A549 (cell line): ENCODE measurements around the gene C10orf105. TPM values are rescaled to one million over a fixed set of nuclear protein-coding genes. Genes with fewer than 3 reads are reported as not detected.

Experiments
- ATAC-seq, 2 experiments: fragments of 200-7000 bp in 1 of 2; fragments of >200 bp in 1 of 2; cut with Nextera tagmentation in 1 of 2; cut with Tn5 transposase in 1 of 2; 3 replicates each; pipeline versions ENCODE4 v1.8.0 to v1.9.1; 2018 to 2020; ENCODE audit warnings: mild to moderate bottlenecking in 1 of 2, moderate library complexity in 1 of 2
- CTCF ChIA-PET: fragments of 300-600 bp; sonication (Branson Sonifier 250); formaldehyde crosslinking; extraction: SDS; loops from one replicate; lab custom pipeline; 2021; ENCODE audit warnings: antibody characterized with exemption, inconsistent platforms; lab: Yijun Ruan, JAX
- POLR2A ChIA-PET: fragments of 350-600 bp; formaldehyde crosslinking; extraction: SDS; loops from one replicate; lab custom pipeline; 2021; ENCODE audit warnings: antibody characterized with exemption, inconsistent platforms; lab: Yijun Ruan, JAX
- DNase-seq, 2 experiments: peaks; one replicate each; pipeline versions ENCODE4 v3.0.0 to v3.0.0-alpha.2; 2011 to 2016; ENCODE audit warnings: low read depth in 1 of 2, low spot score in 1 of 2
- FAIRE-seq: peaks from 2 replicates; lab custom pipeline; 2011; peaks lifted over from hg19 to GRCh38; lab: Jason Lieb, UNC
- H3K27ac ChIP-seq, 2 experiments: fragments of >200 bp; sonication (Bioruptor Twin); formaldehyde crosslinking; 3 replicates each; pipeline ENCODE4 v1.5.1; 2016 to 2017
- H3K4me1 ChIP-seq: fragments of >200 bp; sonication (Bioruptor Twin); formaldehyde crosslinking; 3 replicates; pipeline ENCODE4 v1.6.1; 2016
- H3K4me2 ChIP-seq: fragments of >200 bp; sonication (Bioruptor Twin); formaldehyde crosslinking; 3 replicates; pipeline ENCODE4 v1.6.1; 2016
- H3K4me3 ChIP-seq: fragments of >200 bp; sonication (Bioruptor Twin); formaldehyde crosslinking; 3 replicates; pipeline ENCODE4 v1.5.1; 2016
- H3K9me3 ChIP-seq: fragments of >200 bp; sonication (Bioruptor Twin); formaldehyde crosslinking; 3 replicates; pipeline ENCODE4 v1.6.1; 2016
- CBX8 ChIP-seq: fragments of 200-600 bp; sonication (generic); IDR thresholded peaks from 2 replicates; pipeline ENCODE4 v1.6.1; 2016
- CEBPB ChIP-seq, 2 experiments: fragments of >200 bp in 1 of 2; sonication (Bioruptor Twin) in 1 of 2; formaldehyde crosslinking in 1 of 2; IDR thresholded peaks; 2 replicates each; pipeline ENCODE4 v1.6.1; 2012 to 2016
- E2F6 ChIP-seq: IDR thresholded peaks from 2 replicates; pipeline ENCODE4 v1.6.1; 2012; ENCODE audit warnings: low read depth, borderline replicate concordance
- EHF ChIP-seq: fragments of 250-450 bp; sonication (Bioruptor Pico); IDR thresholded peaks from 2 replicates; pipeline ENCODE4 v1.5.0; 2020; ENCODE audit warnings: mild to moderate bottlenecking
- ELK1 ChIP-seq: fragments of 150-350 bp; IDR thresholded peaks from 2 replicates; pipeline ENCODE4 v1.6.1; 2014; ENCODE audit warnings: low read depth, mild to moderate bottlenecking, low read length
- EP300 ChIP-seq, 2 experiments: fragments of >200 bp; sonication (Bioruptor Twin); formaldehyde crosslinking; IDR thresholded peaks; 2 replicates in 1 of 2; 3 replicates in 1 of 2; pipeline ENCODE4 v1.6.1; 2016 to 2017
- ESRRA ChIP-seq: fragments of 150-350 bp; IDR thresholded peaks from 2 replicates; pipeline ENCODE4 v1.6.1; 2014; ENCODE audit warnings: mild to moderate bottlenecking, low read length, borderline replicate concordance
- FOSB ChIP-seq: fragments of 250-450 bp; sonication (Bioruptor Pico); IDR thresholded peaks from 2 replicates; pipeline ENCODE4 v1.5.0; 2020; ENCODE audit warnings: mild to moderate bottlenecking, moderate library complexity
- FOSL2 ChIP-seq, 2 experiments: fragments of 450-650 bp in 1 of 2; fragments of >200 bp in 1 of 2; sonication (Bioruptor Twin) in 1 of 2; formaldehyde crosslinking; IDR thresholded peaks; 2 replicates each; pipeline versions ENCODE4 v1.5.0 to v1.6.1; 2016 to 2020; ENCODE audit warnings: mild to moderate bottlenecking in 1 of 2, moderate library complexity in 1 of 2
- FOXS1 ChIP-seq: fragments of 250-450 bp; sonication (Bioruptor Pico); IDR thresholded peaks from 2 replicates; pipeline ENCODE4 v1.5.0; 2020; ENCODE audit warnings: mild to moderate bottlenecking, moderate library complexity
- HDAC2 ChIP-seq: fragments of 200-600 bp; sonication (generic); IDR thresholded peaks from 2 replicates; pipeline ENCODE4 v1.6.1; 2016
- HES2 ChIP-seq: fragments of >200 bp; sonication (Bioruptor Twin); formaldehyde crosslinking; IDR thresholded peaks from 2 replicates; pipeline ENCODE4 v1.6.1; 2016
- JUN ChIP-seq, 2 experiments: fragments of >200 bp; sonication (Bioruptor Twin); formaldehyde crosslinking; IDR thresholded peaks; 2 replicates in 1 of 2; 3 replicates in 1 of 2; pipeline ENCODE4 v1.6.1; 2016 to 2017
- JUNB ChIP-seq: fragments of >200 bp; sonication (Bioruptor Twin); formaldehyde crosslinking; IDR thresholded peaks from 2 replicates; pipeline ENCODE4 v1.6.1; 2016
- KDM1A ChIP-seq: fragments of 200-600 bp; sonication (generic); IDR thresholded peaks from 2 replicates; pipeline ENCODE4 v1.6.1; 2016; ENCODE audit warnings: low read depth, mild to moderate bottlenecking
- KDM5A ChIP-seq: fragments of 200-600 bp; sonication (generic); IDR thresholded peaks from 2 replicates; pipeline ENCODE4 v1.6.1; 2016; ENCODE audit warnings: antibody characterized with exemption, mild to moderate bottlenecking
- MAFK ChIP-seq: fragments of 450-650 bp; IDR thresholded peaks from 2 replicates; pipeline ENCODE4 v1.6.1; 2014; ENCODE audit not compliant: partially characterized antibody
- MAX ChIP-seq: IDR thresholded peaks from 2 replicates; pipeline ENCODE4 v1.6.1; 2012
- NFE2L2 ChIP-seq: fragments of 150-350 bp; conservative IDR thresholded peaks from 2 replicates; pipeline ENCODE4 v1.6.1; 2014; ENCODE audit warnings: low read length
- NR3C1 ChIP-seq: fragments of >200 bp; sonication (Bioruptor Twin); formaldehyde crosslinking; IDR thresholded peaks from 3 replicates; pipeline ENCODE4 v1.6.1; 2017
- POLR2AphosphoS2 ChIP-seq: conservative IDR thresholded peaks from 2 replicates; pipeline ENCODE4 v1.6.1; 2012; ENCODE audit warnings: low read length, improper control_type of control experiment, inconsistent platforms
- RAD21 ChIP-seq, 2 experiments: fragments of >200 bp in 1 of 2; sonication (Bioruptor Twin) in 1 of 2; formaldehyde crosslinking in 1 of 2; IDR thresholded peaks in 1 of 2; conservative IDR thresholded peaks in 1 of 2; 2 replicates in 1 of 2; 3 replicates in 1 of 2; pipeline ENCODE4 v1.6.1; 2012 to 2018; ENCODE audit warnings: inconsistent platforms in 1 of 2
- RARB ChIP-seq: fragments of 250-450 bp; sonication (Bioruptor Pico); IDR thresholded peaks from 2 replicates; pipeline ENCODE4 v1.8.0; 2021; ENCODE audit warnings: mild to moderate bottlenecking, moderate library complexity
- RCOR1 ChIP-seq: fragments of 150-350 bp; IDR thresholded peaks from 2 replicates; pipeline ENCODE4 v1.6.1; 2014; ENCODE audit warnings: antibody characterized with exemption, low read length, low read depth
- RFX5 ChIP-seq: fragments of 450-650 bp; IDR thresholded peaks from 2 replicates; pipeline ENCODE4 v1.7.1; 2014; ENCODE audit warnings: antibody characterized with exemption, mild to moderate bottlenecking, moderate library complexity
- SMC3 ChIP-seq: fragments of >200 bp; sonication (Bioruptor Twin); formaldehyde crosslinking; IDR thresholded peaks from 3 replicates; pipeline ENCODE4 v1.6.1; 2018; ENCODE audit warnings: inconsistent platforms
- SREBF2 ChIP-seq: fragments of 450-650 bp; IDR thresholded peaks from 2 replicates; pipeline ENCODE4 v1.6.1; 2014; ENCODE audit warnings: mild to moderate bottlenecking, moderate library complexity
- TFCP2L1 ChIP-seq: fragments of 250-450 bp; sonication (Bioruptor Pico); IDR thresholded peaks from 2 replicates; pipeline ENCODE4 v1.5.0; 2021; ENCODE audit warnings: mild to moderate bottlenecking
- TP53 ChIP-seq: fragments of 250-450 bp; sonication (Bioruptor Pico); IDR thresholded peaks from 2 replicates; pipeline ENCODE4 v1.5.0; 2021; ENCODE audit warnings: mild to moderate bottlenecking, moderate library complexity
- ZFP36 ChIP-seq: fragments of 450-650 bp; IDR thresholded peaks from 2 replicates; pipeline ENCODE4 v1.6.1; 2014; ENCODE audit warnings: borderline replicate concordance; ENCODE audit not compliant: partially characterized antibody
- ZNF302 ChIP-seq: fragments of 250-450 bp; sonication (Bioruptor Pico); IDR thresholded peaks from 2 replicates; pipeline ENCODE4 v1.9.0; 2021; ENCODE audit warnings: inconsistent platforms, mild to moderate bottlenecking, moderate library complexity
- ZSCAN20 ChIP-seq: fragments of 250-450 bp; sonication (Bioruptor Pico); IDR thresholded peaks from 2 replicates; pipeline ENCODE4 v1.8.0; 2022; ENCODE audit warnings: mild to moderate bottlenecking, moderate library complexity
- WGBS: methylation state at CpG from one replicate; pipeline ENCODE4 v1.1.6; 2017; ENCODE audit errors: missing lambda C conversion rate; 5-methylcytosine and 5-hydroxymethylcytosine counted together
- polyA plus RNA-seq, 4 experiments: library from polyadenylated mRNA; depleted of rRNA in 3 of 4; stranded (reverse); fragments of >200 nt; fragmentation: RNase III in 1 of 4; extraction: RNeasy Plus Mini Kit Qiagen cat#74134 plus additional on column Dnase treatment in 1 of 4; gene quantifications; 2 replicates in 3 of 4; 3 replicates in 1 of 4; pipeline ENCODE4 v1.2.3, GENCODE V29; 2011 to 2017

The C10orf105 gene
- polyA plus RNA-seq, 2 of the 4 experiments (the other 2 are of a cell fraction), result not detected

- 0 out of 6 replicates have a peak overlapping the region, but pooled peaks of 1 of the 2 experiments have one; percentile 28 for H3K27ac ChIP-seq
- no peak for DNase-seq
- no peak for ATAC-seq
- H3K4me2 ChIP-seq, result no peak overlapping the region
- TF ChIP-seq NR3C1 (no peak), NFE2L2 (no peak), CEBPB (IDR thresholded peaks at IDR 0.05) (no peak), RFX5 (no peak), EHF (no peak), RARB (CRISPR knock-in tag) (no peak), POLR2AphosphoS2 (no peak), CBX8 (no peak), ZNF302 (CRISPR knock-in tag) (no peak), JUN (IDR thresholded peaks at IDR 0.05) (no peak), RAD21 (conservative IDR thresholded peaks at IDR 0.05 in 1 of 2, IDR thresholded peaks at IDR 0.05 in 1 of 2) (no peak), ZSCAN20 (CRISPR knock-in tag) (no peak)
- H3K4me3 ChIP-seq, result no peak overlapping the region
- no peaks in the 10 kb centered on the region for H3K4me1 ChIP-seq
- no peaks in the 10 kb centered on the region for H3K9me3 ChIP-seq
- no peak for FAIRE-seq
- ChIA-PET POLR2A (no interaction called here), CTCF (interaction anchor here (0.9 to 1.6 kb wide), 2 partner anchors 11 to 37 kb away, joined by 3 to 5 read pairs; partner anchors contain the start of gene VSIR)
- 86% methylated on average over 2 of the region's 2 CpGs for WGBS
Measured at GRCh38 chr10:71736570-71736952, 17.0 kb upstream of the C10orf105 start.

GRCh38 chr10:71735709-71736569 is 16.4 kb upstream of the C10orf105 start:
- CTCF ChIA-PET, result interaction anchor here (1.0 to 1.6 kb wide), 5 partner anchors 11 to 38 kb away, joined by 3 to 5 read pairs (median 3); partner anchors contain the start of gene VSIR
- POLR2A ChIA-PET, result no interaction called here
- H3K4me1 ChIP-seq, result no peaks in the 10 kb centered on the region
- TF ChIP-seq EHF (no peak), ESRRA (no peak), FOSB (CRISPR knock-in tag) (no peak), CEBPB (IDR thresholded peaks at IDR 0.05) (no peak), ZFP36 (no peak), HDAC2 (no peak), NR3C1 (no peak), MAFK (no peak), POLR2AphosphoS2 (no peak), FOXS1 (CRISPR knock-in tag) (no peak), ELK1 (no peak)
- H3K27ac ChIP-seq, result 0 out of 6 replicates have a peak overlapping the region, but pooled peaks of 1 of the 2 experiments have one; percentile 28
- FAIRE-seq, result no peak
- no peaks in the 10 kb centered on the region for H3K9me3 ChIP-seq
- H3K4me3 ChIP-seq, result no peak overlapping the region
- no peak overlapping the region for H3K4me2 ChIP-seq
- WGBS, result 88% methylated on average over 15 of the region's 16 CpGs
- no peak for DNase-seq
- ATAC-seq, result no peak

GRCh38 chr10:71734797-71735196 is 15.2 kb upstream of the C10orf105 start:
- 0 out of 6 replicates have a peak overlapping the region, but pooled peaks of 1 of the 2 experiments have one; percentile 4 for H3K27ac ChIP-seq
- no peak overlapping the region for H3K4me3 ChIP-seq
- no peaks in the 10 kb centered on the region for H3K9me3 ChIP-seq
- H3K4me2 ChIP-seq, result no peak overlapping the region
- ChIA-PET CTCF (interaction anchor here (1.2 to 1.3 kb wide), 2 partner anchors 9 to 13 kb away, joined by 3 to 6 read pairs; no protein-coding TSS in a partner anchor), POLR2A (no interaction called here)
- 43% methylated on average over 5 of the region's 5 CpGs for WGBS
- ATAC-seq (no peak), DNase-seq (no peak), FAIRE-seq (no peak)
- H3K4me1 ChIP-seq, result no peaks in the 10 kb centered on the region; the same call in 2 of the 3 replicates
- TF ChIP-seq SREBF2 (no peak), RARB (CRISPR knock-in tag) (no peak), ZFP36 (no peak), TFCP2L1 (CRISPR knock-in tag) (no peak), SMC3 (no peak), MAX (no peak), KDM1A (no peak), TP53 (CRISPR knock-in tag) (no peak), RCOR1 (no peak), EP300 (IDR thresholded peaks at IDR 0.05) (no peak), EHF (no peak), KDM5A (no peak), JUNB (no peak), POLR2AphosphoS2 (no peak), E2F6 (no peak), HES2 (no peak), NR3C1 (no peak), FOSL2 (IDR thresholded peaks at IDR 0.05) (no peak), FOSL2 (CRISPR knock-in tag; IDR thresholded peaks at IDR 0.05) (no peak)
- TF ChIP-seq, all 56 proteins: peak for 0
